Measurements from ENCODE around the gene ADNP2.

GRCh38 chr18:80086281-80086680 lies 22.8 kb upstream of the ADNP2 start:
- TF ChIP-seq BACH2 (CRISPR knock-in tag; IDR thresholded peaks at IDR 0.05; ENCODE audit: borderline replicate concordance) (no peak), ESRRG (CRISPR knock-in tag; IDR thresholded peaks at IDR 0.05) (no peak)
